ENCODE measurements around the gene RUBCNL.
"Not testable (repeated sequence)": the region's sequence is repeated elsewhere in the genome, so short reads cannot be mapped to it uniquely, and the experiment has no call there.

Gene RUBCNL

GRCh38 chr13:46387064-46387851 is at the start of gene RUBCNL:
RUBCNL (minus strand) TSS chr13:46387252; CDS start chr13:46372475, 14,777 bp downstream.
- no peak for FAIRE-seq

- not testable (repeated sequence) for FAIRE-seq
Observed at GRCh38 chr13:46429558-46429957, 42.5 kb upstream of the RUBCNL start.

GRCh38 chr13:46405457-46405856 is 18.4 kb upstream of the RUBCNL start:
- FAIRE-seq: no peak

GRCh38 chr13:46404733-46405100 is 17.7 kb upstream of the RUBCNL start:
- no peak for FAIRE-seq

- FAIRE-seq: no peak
Observed at GRCh38 chr13:46403851-46404732, 17.0 kb upstream of the RUBCNL start.

- FAIRE-seq: no peak
Observed at GRCh38 chr13:46402178-46402577, 15.1 kb upstream of the RUBCNL start.

- FAIRE-seq: no peak
Observed at GRCh38 chr13:46401432-46401831, 14.4 kb upstream of the RUBCNL start.

- no peak for FAIRE-seq
Observed at GRCh38 chr13:46396341-46396740, 9.3 kb upstream of the RUBCNL start.

GRCh38 chr13:46392967-46393366 is 5.9 kb upstream of the RUBCNL start:
- FAIRE-seq: no peak

- FAIRE-seq: no peak
Observed at GRCh38 chr13:46389457-46390451, 2.7 kb upstream of the RUBCNL start.

- FAIRE-seq: no peak
Observed at GRCh38 chr13:46388846-46389245, 1.8 kb upstream of the RUBCNL start.

GRCh38 chr13:46388308-46388707 is 1.3 kb upstream of the RUBCNL start:
- FAIRE-seq: no peak

GRCh38 chr13:46386392-46387063 is 524 bp downstream of the RUBCNL start:
- FAIRE-seq: no peak

- no peak for FAIRE-seq
Observed at GRCh38 chr13:46385946-46386345, 1.1 kb downstream of the RUBCNL start.

- no peak for FAIRE-seq
Observed at GRCh38 chr13:46383383-46383782, 3.7 kb downstream of the RUBCNL start.

GRCh38 chr13:46382224-46382623 is 4.8 kb downstream of the RUBCNL start:
- no peak for FAIRE-seq

GRCh38 chr13:46380242-46380641 is 6.8 kb downstream of the RUBCNL start:
- FAIRE-seq: no peak

- no peak for FAIRE-seq
Observed at GRCh38 chr13:46379611-46380010, 7.4 kb downstream of the RUBCNL start.

- FAIRE-seq: no peak
Observed at GRCh38 chr13:46378411-46378810, 8.6 kb downstream of the RUBCNL start.

- no peak for FAIRE-seq
Observed at GRCh38 chr13:46377554-46377953, 9.5 kb downstream of the RUBCNL start.

GRCh38 chr13:46374710-46375109 is 12.3 kb downstream of the RUBCNL start:
- FAIRE-seq: no peak

GRCh38 chr13:46373623-46374022 is 13.4 kb downstream of the RUBCNL start:
- no peak for FAIRE-seq

Data from TTC549 (cell line).